B cell (primary cell): ENCODE results near the gene ADRM1.

ENCODE experiments used
- EZH2 ChIP-seq: IDR thresholded peaks from 2 replicates; pipeline ENCODE4 v1.6.1; 2012; ENCODE audit warnings: borderline replicate concordance, low read depth, mild to moderate bottlenecking, moderate library complexity, low read length; ENCODE audit not compliant: insufficient read depth, poor library complexity, severe bottlenecking
- TF ChIP-seq, protein P1 (sequence below): fragments of 200-600 bp; IDR thresholded peaks from one replicate; pipeline ENCODE4 v1.8.0; 2022; ENCODE audit warnings: antibody characterized with exemption, mild to moderate bottlenecking

DNA sequence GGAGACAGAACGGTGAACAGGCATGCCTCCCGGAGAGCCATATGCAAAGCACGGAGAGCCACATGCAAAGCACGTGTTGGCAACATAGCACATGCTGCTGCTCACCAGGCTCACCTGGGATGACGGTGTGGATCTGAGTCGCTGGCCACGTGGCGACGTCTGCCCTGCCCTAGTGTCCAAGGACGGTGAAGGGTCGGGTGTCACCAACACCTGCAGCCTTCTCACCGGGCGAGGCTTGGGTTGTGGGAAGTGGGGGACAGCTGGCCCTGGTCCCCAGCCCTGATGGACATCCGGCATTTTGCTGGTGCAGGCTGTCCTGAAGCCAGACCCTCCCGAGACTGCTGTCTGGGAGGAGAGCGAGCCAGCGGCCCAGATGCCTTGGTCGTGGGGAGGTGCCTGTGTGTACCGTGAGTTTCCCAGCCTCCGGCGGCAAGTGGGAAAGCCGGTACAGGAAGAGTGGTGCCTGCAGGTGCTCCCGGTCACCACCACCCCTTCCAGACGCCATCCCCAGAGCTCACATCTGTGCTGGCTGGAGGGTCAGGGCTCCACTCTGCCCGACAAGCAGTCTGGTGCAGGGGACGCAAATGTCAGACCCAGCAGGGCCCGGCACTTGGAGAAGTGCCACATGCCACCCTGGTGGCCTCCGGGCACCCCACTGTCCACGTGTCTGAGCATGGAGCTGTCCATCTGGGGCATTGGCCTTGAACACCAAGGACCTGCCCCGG, 5.9 kb upstream of the ADRM1 start:
- TF ChIP-seq, protein P1, sequence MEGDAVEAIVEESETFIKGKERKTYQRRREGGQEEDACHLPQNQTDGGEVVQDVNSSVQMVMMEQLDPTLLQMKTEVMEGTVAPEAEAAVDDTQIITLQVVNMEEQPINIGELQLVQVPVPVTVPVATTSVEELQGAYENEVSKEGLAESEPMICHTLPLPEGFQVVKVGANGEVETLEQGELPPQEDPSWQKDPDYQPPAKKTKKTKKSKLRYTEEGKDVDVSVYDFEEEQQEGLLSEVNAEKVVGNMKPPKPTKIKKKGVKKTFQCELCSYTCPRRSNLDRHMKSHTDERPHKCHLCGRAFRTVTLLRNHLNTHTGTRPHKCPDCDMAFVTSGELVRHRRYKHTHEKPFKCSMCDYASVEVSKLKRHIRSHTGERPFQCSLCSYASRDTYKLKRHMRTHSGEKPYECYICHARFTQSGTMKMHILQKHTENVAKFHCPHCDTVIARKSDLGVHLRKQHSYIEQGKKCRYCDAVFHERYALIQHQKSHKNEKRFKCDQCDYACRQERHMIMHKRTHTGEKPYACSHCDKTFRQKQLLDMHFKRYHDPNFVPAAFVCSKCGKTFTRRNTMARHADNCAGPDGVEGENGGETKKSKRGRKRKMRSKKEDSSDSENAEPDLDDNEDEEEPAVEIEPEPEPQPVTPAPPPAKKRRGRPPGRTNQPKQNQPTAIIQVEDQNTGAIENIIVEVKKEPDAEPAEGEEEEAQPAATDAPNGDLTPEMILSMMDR, result no peak
- TF ChIP-seq EZH2, result no peak
